Kidney (tissue), 14 donors: ENCODE data around the gene ACTN1. TPM values are rescaled to one million over a fixed set of nuclear protein-coding genes. Genes with fewer than 3 reads are reported as not detected.

Experiments
- DNase-seq, 5 donors: peaks; one replicate each; pipeline ENCODE4 v3.0.0-alpha.2; 2013 to 2020
- FAIRE-seq: peaks from 2 replicates; lab custom pipeline; 2012; peaks lifted over from hg19 to GRCh38; lab: Jason Lieb, UNC
- H3K27ac ChIP-seq, 2 donors: one replicate each; pipeline ENCODE4 v1.7.0; 2013; ENCODE audit warnings: low read depth in 2 of 2, low read length in 2 of 2, inconsistent platforms in 1 of 2
- H3K27me3 ChIP-seq: one replicate; pipeline ENCODE4 v1.7.1; 2013; ENCODE audit warnings: low read length, inconsistent platforms; ENCODE audit not compliant: control insufficient read depth, insufficient read depth
- H3K36me3 ChIP-seq, 3 donors: one replicate each; pipeline versions ENCODE4 v1.7.0 to v1.7.1; 2013; ENCODE audit warnings: low read length in 3 of 3, control low read depth in 1 of 3, inconsistent platforms in 1 of 3; ENCODE audit not compliant: insufficient read depth in 3 of 3, control insufficient read depth in 2 of 3
- H3K4me1 ChIP-seq, 3 donors: one replicate each; pipeline versions ENCODE4 v1.7.0 to v1.7.1; 2013; ENCODE audit warnings: low read length in 3 of 3, inconsistent platforms in 1 of 3, low read depth in 1 of 3; ENCODE audit not compliant: control insufficient read depth in 2 of 3, insufficient read depth in 2 of 3
- H3K4me3 ChIP-seq, 3 donors: one replicate each; pipeline versions ENCODE4 v1.7.0 to v1.8.1; 2013; ENCODE audit warnings: low read length in 3 of 3, control low read depth in 1 of 3, inconsistent platforms in 1 of 3
- H3K9ac ChIP-seq, 3 donors: one replicate each; pipeline versions ENCODE4 v1.7.0 to v1.7.1; 2013; ENCODE audit warnings: low read length in 3 of 3, control low read depth in 1 of 3, inconsistent platforms in 1 of 3
- H3K9me3 ChIP-seq, 3 donors: one replicate each; pipeline versions ENCODE4 v1.7.0 to v1.7.1; 2013; ENCODE audit warnings: low read length in 3 of 3, control low read depth in 1 of 3, inconsistent platforms in 1 of 3; ENCODE audit not compliant: control insufficient read depth in 2 of 3, insufficient read depth in 1 of 3
- CTCF ChIP-seq: IDR thresholded peaks from 3 replicates; pipeline ENCODE4 v1.5.1; 2012; ENCODE audit warnings: mild to moderate bottlenecking, moderate library complexity, borderline replicate concordance; ENCODE audit not compliant: insufficient read depth; ENCODE audit errors: extremely low read depth
- intact Hi-C: fragments of 100-400 bp; cut with DNase I; formaldehyde crosslinking; loops from one replicate; pipeline ENCODE4 v1.11.1; 2022
- polyA plus RNA-seq: library from polyadenylated mRNA; stranded (reverse); fragments of 350-450 nt; fragmentation: Illumina TruSeq; extraction: RNeasy Lipid Tissue Mini Kit (QIAGEN cat#74804); gene quantifications from one replicate; pipeline ENCODE4 v1.2.3, GENCODE V29; 2014; ENCODE audit warnings: low read depth, low replicate concordance; ENCODE audit not compliant: insufficient read depth
- total RNA-seq: library from RNA; stranded (reverse); fragmentation: NEBNext Ultra II Directional; extraction: Animal tissue kit (Norgen Biotek cat#: 25700); gene quantifications from one replicate; pipeline ENCODE4 v1.2.1, GENCODE V29; 2021
- donor health status: control.
- donor health status: control.
- donor health status: control.
- donor health status: control.
- donor health status: control.
- donor health status: DM: yes; HTN: yes; CAD: no.
- donor health status: Normal renal cell carcinoma (clear cell type).

Gene ACTN1
- total and polyA plus RNA-seq, 2 donors from 2014 or later = 20.1 to 184 TPM

GRCh38 chr14:68932686-68933085 lies 46.4 kb downstream of the ACTN1 start:
- peaks cover 0 to 5% (median 3%) of the 10 kb centered on the region in 3 donors for H3K4me1 ChIP-seq
- no peak for TF ChIP-seq CTCF
- H3K27me3 ChIP-seq = no peaks in the 10 kb centered on the region
- FAIRE-seq (no peak), DNase-seq (peak in 1 of 5 donors; percentile 13)
- H3K9me3 ChIP-seq = no peaks in the 10 kb centered on the region
- H3K9ac ChIP-seq = no peak overlapping the region
- H3K27ac ChIP-seq = no peak overlapping the region
- H3K4me3 ChIP-seq = no peak overlapping the region
- H3K36me3 ChIP-seq = no peaks in the 10 kb centered on the region
- intact Hi-C loops = no loop called here

GRCh38 chr14:68932231-68932630 lies 46.9 kb downstream of the ACTN1 start:
- Histone ChIP-seq H3K36me3 (no peaks in the 10 kb centered on the region), H3K4me1 (peaks cover 0 to 2% (median 0%) of the 10 kb centered on the region in 3 donors), H3K9me3 (no peaks in the 10 kb centered on the region), H3K27ac (no peak overlapping the region), H3K9ac (no peak overlapping the region), H3K4me3 (no peak overlapping the region), H3K27me3 (no peaks in the 10 kb centered on the region)
- FAIRE-seq (no peak), DNase-seq (peak in 1 of 5 donors; percentile 9)
- no peak for TF ChIP-seq CTCF
- intact Hi-C loops = no loop called here

GRCh38 chr14:68931474-68932051 lies 47.5 kb downstream of the ACTN1 start:
- Histone ChIP-seq H3K36me3 (no peaks in the 10 kb centered on the region), H3K27me3 (no peaks in the 10 kb centered on the region), H3K9ac (no peak overlapping the region), H3K4me3 (no peak overlapping the region), H3K9me3 (no peaks in the 10 kb centered on the region), H3K4me1 (peaks cover 0 to 2% (median 0%) of the 10 kb centered on the region in 3 donors), H3K27ac (no peak overlapping the region)
- intact Hi-C loops = no loop called here
- no peak for FAIRE-seq
- TF ChIP-seq CTCF = no peak
- no peak for DNase-seq

GRCh38 chr14:68931063-68931462 lies 48.0 kb downstream of the ACTN1 start:
- DNase-seq = no peak
- Histone ChIP-seq H3K4me1 (peaks cover 0 to 2% (median 0%) of the 10 kb centered on the region in 3 donors), H3K9me3 (peaks cover 0 to 4% (median 0%) of the 10 kb centered on the region in 3 donors), H3K36me3 (no peaks in the 10 kb centered on the region), H3K27me3 (no peaks in the 10 kb centered on the region), H3K4me3 (no peak overlapping the region), H3K9ac (no peak overlapping the region), H3K27ac (no peak overlapping the region)
- no peak for FAIRE-seq
- intact Hi-C loops = no loop called here
- TF ChIP-seq CTCF = no peak
